NCI-H128 (cell line): ENCODE measurements around the gene ATRN.
"Not testable (repeated sequence)": the region's sequence is repeated elsewhere in the genome, so short reads cannot be mapped to it uniquely, and the experiment has no call there.

Experiments used
- DNase-seq: peaks from one replicate; lab custom pipeline; 2025; ENCODE audit not compliant: unreplicated experiment; lab: John Stamatoyannopoulos, UW

Gene ATRN

GRCh38 chr20:3514012-3514642, 43.3 kb downstream of the ATRN start:
- DNase-seq = no peak

GRCh38 chr20:3515379-3516170, 44.8 kb downstream of the ATRN start:
- DNase-seq = no peak

GRCh38 chr20:3521852-3522740, 51.3 kb downstream of the ATRN start:
- no peak for DNase-seq

GRCh38 chr20:3524696-3525095, 53.9 kb downstream of the ATRN start:
- not testable (repeated sequence) for DNase-seq

GRCh38 chr20:3532089-3532615, 61.3 kb downstream of the ATRN start:
- DNase-seq = no peak

GRCh38 chr20:3537733-3538132, 66.9 kb downstream of the ATRN start:
- DNase-seq = not testable (repeated sequence)

- DNase-seq = no peak
Observed at GRCh38 chr20:3539311-3540107, 68.7 kb downstream of the ATRN start.

GRCh38 chr20:3541887-3542721, 71.3 kb downstream of the ATRN start:
- DNase-seq = no peak

GRCh38 chr20:3543901-3544507, 73.2 kb downstream of the ATRN start:
- DNase-seq = no peak

- DNase-seq = no peak
Observed at GRCh38 chr20:3545401-3545925, 74.6 kb downstream of the ATRN start.

- DNase-seq = no peak
Observed at GRCh38 chr20:3547906-3548305, 77.1 kb downstream of the ATRN start.

GRCh38 chr20:3550837-3551236, 80.0 kb downstream of the ATRN start:
- DNase-seq = no peak

GRCh38 chr20:3551681-3552434, 81.0 kb downstream of the ATRN start:
- DNase-seq = no peak

- DNase-seq = no peak
Observed at GRCh38 chr20:3553663-3554062, 82.8 kb downstream of the ATRN start.

- no peak for DNase-seq
Observed at GRCh38 chr20:3557237-3557785, 86.5 kb downstream of the ATRN start.

GRCh38 chr20:3559231-3559630, 88.4 kb downstream of the ATRN start:
- no peak for DNase-seq

GRCh38 chr20:3559637-3560036, 88.8 kb downstream of the ATRN start:
- no peak for DNase-seq

GRCh38 chr20:3560162-3560561, 89.3 kb downstream of the ATRN start:
- no peak for DNase-seq
